ENCODE results near the gene VEGFB.

VEGFB gene

GRCh38 chr11:64233913-64234586 lies at the start of gene VEGFB:
VEGFB (plus strand) TSS chr11:64234584; CDS start chr11:64234834, 250 bp downstream.
- peak in 1 of 2 donors; percentile 56 for DNase-seq (ENCODE audit: low read depth in 2 of 2)

- DNase-seq (ENCODE audit: low read depth in 2 of 2) = no peak
Measured at GRCh38 chr11:64185175-64185692, 49.1 kb upstream of the VEGFB start.

GRCh38 chr11:64185693-64186491 lies 48.5 kb upstream of the VEGFB start, which contains the start of gene STIP1:
STIP1 (plus strand) TSS chr11:64186171; CDS start chr11:64186262, 91 bp downstream.
- peak; percentile 96 to 97 for DNase-seq (ENCODE audit: low read depth in 2 of 2)

- DNase-seq (ENCODE audit: low read depth in 2 of 2) = no peak
Measured at GRCh38 chr11:64186492-64187165, 47.8 kb upstream of the VEGFB start.

GRCh38 chr11:64192434-64192833 lies 42.0 kb upstream of the VEGFB start:
- DNase-seq (ENCODE audit: low read depth in 2 of 2) = no peak

GRCh38 chr11:64196626-64197025 lies 37.8 kb upstream of the VEGFB start:
- no peak for DNase-seq (ENCODE audit: low read depth in 2 of 2)

- no peak for DNase-seq (ENCODE audit: low read depth in 2 of 2)
Measured at GRCh38 chr11:64198511-64198910, 35.9 kb upstream of the VEGFB start.

- no peak for DNase-seq (ENCODE audit: low read depth in 2 of 2)
Measured at GRCh38 chr11:64201543-64201942, 32.8 kb upstream of the VEGFB start.

- no peak for DNase-seq (ENCODE audit: low read depth in 2 of 2)
Measured at GRCh38 chr11:64202992-64203391, 31.4 kb upstream of the VEGFB start.

GRCh38 chr11:64203421-64204079 lies 30.8 kb upstream of the VEGFB start:
- no peak for DNase-seq (ENCODE audit: low read depth in 2 of 2)

- no peak for DNase-seq (ENCODE audit: low read depth in 2 of 2)
Measured at GRCh38 chr11:64204080-64204440, 30.3 kb upstream of the VEGFB start.

- DNase-seq (ENCODE audit: low read depth in 2 of 2) = peak; percentile 59 to 66
Measured at GRCh38 chr11:64204464-64204989, 29.9 kb upstream of the VEGFB start.

GRCh38 chr11:64206457-64207255 lies 27.7 kb upstream of the VEGFB start, which contains the start of gene FERMT3:
FERMT3 (plus strand) TSS chr11:64206721; CDS start chr11:64207365, 644 bp downstream.
- peak; percentile 61 to 82 for DNase-seq (ENCODE audit: low read depth in 2 of 2)

- DNase-seq (ENCODE audit: low read depth in 2 of 2) = peak; percentile 69 to 70
Measured at GRCh38 chr11:64207256-64208085, 26.9 kb upstream of the VEGFB start.

GRCh38 chr11:64208086-64208795 lies 26.1 kb upstream of the VEGFB start:
- DNase-seq (ENCODE audit: low read depth in 2 of 2) = no peak

- DNase-seq (ENCODE audit: low read depth in 2 of 2) = no peak
Measured at GRCh38 chr11:64208796-64209562, 25.4 kb upstream of the VEGFB start.

- no peak for DNase-seq (ENCODE audit: low read depth in 2 of 2)
Measured at GRCh38 chr11:64209563-64209843, 24.9 kb upstream of the VEGFB start.

- DNase-seq (ENCODE audit: low read depth in 2 of 2) = no peak
Measured at GRCh38 chr11:64210301-64211020, 23.9 kb upstream of the VEGFB start.

All from activated CD4-positive, alpha-beta T cell treated with anti-CD3 and anti-CD28 coated beads for 24 hours (primary cell).